Cardiac muscle cell (in vitro differentiated cells and primary cell): Measurements from ENCODE around the gene ADAMTS20. TPM values are rescaled to one million over a fixed set of nuclear protein-coding genes. Genes with fewer than 3 reads are reported as not detected.

Source experiments
- DNase-seq, 2 donors: peaks; one replicate each; pipeline versions ENCODE4 v3.0.0 to v3.0.0-alpha.2; 2010 to 2017; ENCODE audit warnings: low read depth in 1 of 2, low spot score in 1 of 2
- H3K27ac ChIP-seq: fragments of 200-600 bp; sonication (generic); 2 replicates; pipeline ENCODE4 v1.5.1; 2016
- H3K27me3 ChIP-seq: fragments of 200-600 bp; sonication (generic); 2 replicates; pipeline ENCODE4 v1.6.0; 2016; ENCODE audit warnings: control low read depth
- H3K36me3 ChIP-seq: fragments of 200-600 bp; sonication (generic); 2 replicates; pipeline ENCODE4 v1.5.1; 2016; ENCODE audit warnings: control low read depth
- H3K4me1 ChIP-seq: fragments of 200-600 bp; sonication (generic); 2 replicates; pipeline ENCODE4 v1.8.1; 2017; ENCODE audit warnings: low read depth, mild to moderate bottlenecking, mixed run types
- H3K4me3 ChIP-seq: fragments of 200-600 bp; sonication (generic); 2 replicates; pipeline ENCODE4 v1.5.1; 2016; ENCODE audit warnings: mild to moderate bottlenecking
- H3K9me3 ChIP-seq: fragments of 200-600 bp; sonication (generic); 2 replicates; pipeline ENCODE4 v1.5.1; 2017; ENCODE audit warnings: low read depth, mild to moderate bottlenecking, control low read depth
- CTCF ChIP-seq: IDR thresholded peaks from 2 replicates; pipeline ENCODE4 v1.5.1; 2012; ENCODE audit warnings: low read depth, mild to moderate bottlenecking, low read length
- polyA plus RNA-seq: library from polyadenylated mRNA; unstranded; fragments of >200 nt; fragmentation: Nextera tagmentation; extraction: Ambion mirVana; gene quantifications from 2 replicates; pipeline ENCODE4 v1.2.1, GENCODE V29; 2016
- total RNA-seq: library from RNA; depleted of rRNA; stranded (reverse); fragments of >200 nt; gene quantifications from 2 replicates; pipeline ENCODE4 v1.2.3, GENCODE V29; 2016

The ADAMTS20 gene
- total and polyA plus RNA-seq, 2 experiments from 2014 or later: 0.13 to 0.33 TPM

- H3K4me1 ChIP-seq: no peaks in the 10 kb centered on the region
- TF ChIP-seq CTCF: no peak
These were observed 226.2 kb downstream of the ADAMTS20 start for GRCh38 chr12:43325786-43326185.

DNA sequence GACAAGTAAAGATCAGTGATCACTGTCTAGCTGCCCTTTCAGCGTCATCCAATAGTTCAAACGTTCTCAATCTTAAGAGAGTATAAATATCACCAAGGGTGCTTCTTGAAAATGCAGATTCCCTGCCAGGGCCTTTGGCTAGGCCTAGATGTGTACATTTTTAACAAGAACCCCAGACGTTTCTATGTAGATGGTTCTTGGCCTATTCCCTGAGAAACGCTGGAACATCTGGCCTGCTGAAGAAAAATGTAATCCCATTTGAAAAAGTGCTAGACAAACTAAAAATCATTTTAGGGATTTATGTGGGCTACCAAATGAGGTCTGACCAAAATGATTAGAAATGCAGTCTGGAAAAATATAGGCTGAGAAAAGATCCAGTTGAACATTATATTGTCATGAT lies 231.7 kb downstream of the ADAMTS20 start:
- no peak for TF ChIP-seq CTCF
- Histone ChIP-seq H3K27me3 (no peaks in the 10 kb centered on the region), H3K4me1 (peaks cover 14% of the 10 kb centered on the region), H3K36me3 (no peaks in the 10 kb centered on the region), H3K27ac (no peak overlapping the region), H3K9me3 (no peaks in the 10 kb centered on the region), H3K4me3 (no peak overlapping the region)
- DNase-seq: no peak

More at GRCh38 chr12:43325786-43326185, 226.2 kb downstream of the ADAMTS20 start:
- no peaks in the 10 kb centered on the region for H3K9me3 ChIP-seq
- H3K27me3 ChIP-seq: no peaks in the 10 kb centered on the region
- no peak for DNase-seq
- no peaks in the 10 kb centered on the region for H3K36me3 ChIP-seq
- no peak overlapping the region for H3K4me3 ChIP-seq
- H3K27ac ChIP-seq: no peak overlapping the region

DNA sequence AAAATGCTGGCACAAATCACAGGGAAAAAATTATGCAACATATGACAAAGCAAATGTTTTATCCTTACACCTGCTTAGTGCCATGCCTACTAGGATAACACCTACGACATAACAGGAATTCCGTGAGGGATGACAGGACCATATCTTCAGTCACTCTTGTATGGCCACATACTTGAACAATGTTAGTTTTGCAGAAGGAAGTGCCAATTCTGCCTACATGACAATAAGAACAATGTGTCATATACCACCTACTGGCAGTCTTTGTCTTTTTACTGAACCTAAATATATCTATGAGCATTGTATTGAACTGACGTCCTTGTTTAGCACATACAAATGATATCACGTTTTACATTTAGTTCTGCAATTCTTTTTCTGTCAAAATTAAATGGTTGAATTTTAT lies 234.0 kb downstream of the ADAMTS20 start:
- Histone ChIP-seq H3K27me3 (no peaks in the 10 kb centered on the region), H3K4me1 (peaks cover 14% of the 10 kb centered on the region), H3K4me3 (no peak overlapping the region), H3K27ac (no peak overlapping the region), H3K36me3 (no peaks in the 10 kb centered on the region), H3K9me3 (no peaks in the 10 kb centered on the region)
- DNase-seq: no peak
- TF ChIP-seq CTCF: no peak

- Histone ChIP-seq H3K4me1 (peaks cover 14% of the 10 kb centered on the region), H3K36me3 (no peaks in the 10 kb centered on the region), H3K4me3 (no peak overlapping the region), H3K27ac (no peak overlapping the region), H3K27me3 (no peaks in the 10 kb centered on the region), H3K9me3 (no peaks in the 10 kb centered on the region)
- DNase-seq: no peak
- no peak for TF ChIP-seq CTCF
These were observed 234.8 kb downstream of the ADAMTS20 start for GRCh38 chr12:43317156-43317555.

DNA sequence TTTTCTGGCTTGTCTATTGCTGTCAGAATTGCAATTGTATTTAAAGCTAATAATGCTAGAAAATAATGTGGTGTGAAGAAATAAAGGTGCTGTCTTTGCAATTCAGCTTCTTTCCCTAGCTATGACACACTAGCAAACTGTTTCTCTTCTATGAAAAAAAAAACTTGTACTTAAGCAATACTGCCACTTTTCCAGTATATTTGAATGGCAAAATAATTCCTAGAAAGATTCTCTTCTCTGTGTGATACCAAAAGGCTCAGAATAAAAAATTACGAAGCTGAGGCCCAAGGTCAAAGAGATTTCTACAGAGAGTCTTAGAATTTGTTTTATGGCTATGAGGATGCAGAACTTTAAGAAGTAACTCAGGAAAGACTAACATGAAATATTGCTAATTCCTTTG lies 235.5 kb downstream of the ADAMTS20 start:
- DNase-seq: no peak
- H3K4me1 ChIP-seq: peaks cover 14% of the 10 kb centered on the region
- H3K4me3 ChIP-seq: no peak overlapping the region
- no peak overlapping the region for H3K27ac ChIP-seq
- no peaks in the 10 kb centered on the region for H3K9me3 ChIP-seq
- H3K36me3 ChIP-seq: no peaks in the 10 kb centered on the region
- TF ChIP-seq CTCF: no peak
- H3K27me3 ChIP-seq: no peaks in the 10 kb centered on the region

DNA sequence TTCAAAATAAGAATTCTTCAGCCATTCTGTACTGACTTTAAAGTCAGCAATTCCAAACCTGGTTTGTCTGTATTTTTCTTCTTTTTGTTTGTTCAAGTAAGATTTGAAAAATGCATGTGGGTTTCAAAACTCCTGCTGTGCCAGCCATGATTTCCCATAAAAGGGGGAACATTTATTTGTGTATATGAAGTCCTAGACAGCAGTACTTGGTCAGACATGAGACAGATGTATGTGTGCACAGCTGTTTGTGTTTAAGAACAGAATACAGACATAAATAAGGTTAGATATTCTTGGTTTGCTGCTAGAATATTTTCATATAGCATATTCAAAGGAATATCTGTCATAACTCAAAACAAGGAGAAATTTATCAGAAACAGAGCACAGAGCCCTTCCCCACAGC lies 236.0 kb downstream of the ADAMTS20 start:
- H3K27ac ChIP-seq: no peak overlapping the region
- H3K27me3 ChIP-seq: no peaks in the 10 kb centered on the region
- TF ChIP-seq CTCF: no peak
- DNase-seq: no peak
- H3K4me3 ChIP-seq: no peak overlapping the region
- no peaks in the 10 kb centered on the region for H3K36me3 ChIP-seq
- H3K9me3 ChIP-seq: no peaks in the 10 kb centered on the region
- peaks cover 14% of the 10 kb centered on the region for H3K4me1 ChIP-seq
